ENCODE results near the gene CFAP92. TPM values are rescaled to one million over a fixed set of nuclear protein-coding genes. Genes with fewer than 3 reads are reported as not detected.

Gene CFAP92
- total RNA-seq, 4 donors from 2014 or later = 0.40 to 2.5 (median 0.57) TPM

GRCh38 chr3:128950223-128950938 lies 43.5 kb downstream of the CFAP92 start:
- Histone ChIP-seq H3K9me3 (no peaks in the 10 kb centered on the region), H3K27me3 (no peaks in the 10 kb centered on the region), H3K36me3 (no peaks in the 10 kb centered on the region), H3K4me3 (replicated peaks in 1 of 3) (no peak overlapping the region), H3K27ac (no peak overlapping the region), H3K4me1 (no peaks in the 10 kb centered on the region)
- DNase-seq = no peak
- WGBS, 2 donors = 64 to 72% methylated on average over 14 to 15 of the region's 15 CpGs
- intact Hi-C loops (cut with DNase I) = no loop called here
- no peak for TF ChIP-seq POLR2A (IDR thresholded peaks at IDR 0.05)

- 93 to 98% methylated on average over 3 of the region's 3 CpGs for WGBS, 2 donors
- no peak for DNase-seq
- TF ChIP-seq POLR2A (IDR thresholded peaks at IDR 0.05) (no peak), CTCF (IDR thresholded peaks at IDR 0.05) (no peak)
- Histone ChIP-seq H3K27me3 (no peaks in the 10 kb centered on the region), H3K4me1 (no peaks in the 10 kb centered on the region), H3K9me3 (no peaks in the 10 kb centered on the region), H3K36me3 (no peaks in the 10 kb centered on the region), H3K27ac (no peak overlapping the region), H3K4me3 (replicated peaks in 1 of 3) (no peak overlapping the region)
- intact Hi-C loops (cut with DNase I) = no loop called here
These were observed 44.7 kb downstream of the CFAP92 start for GRCh38 chr3:128949158-128949557.

GRCh38 chr3:128946411-128946810 lies 47.5 kb downstream of the CFAP92 start:
- no peak overlapping the region for H3K4me3 ChIP-seq (replicated peaks in 1 of 3)
- no peak for TF ChIP-seq POLR2A (IDR thresholded peaks at IDR 0.05)
- TF ChIP-seq CTCF (IDR thresholded peaks at IDR 0.05) = no peak
- H3K9me3 ChIP-seq = no peaks in the 10 kb centered on the region
- WGBS, 2 donors = 80 to 88% methylated on average over 7 of the region's 7 CpGs
- H3K4me1 ChIP-seq = no peaks in the 10 kb centered on the region
- intact Hi-C loops (cut with DNase I) = no loop called here
- DNase-seq = no peak
- H3K27ac ChIP-seq = no peak overlapping the region
- H3K27me3 ChIP-seq = no peaks in the 10 kb centered on the region
- H3K36me3 ChIP-seq = no peaks in the 10 kb centered on the region

- intact Hi-C loops (cut with DNase I) = no loop called here
- DNase-seq = no peak
- H3K36me3 ChIP-seq = no peaks in the 10 kb centered on the region
- no peak for TF ChIP-seq CTCF (IDR thresholded peaks at IDR 0.05)
- TF ChIP-seq POLR2A (IDR thresholded peaks at IDR 0.05) = no peak
- no peaks in the 10 kb centered on the region for H3K9me3 ChIP-seq
- H3K4me3 ChIP-seq (replicated peaks in 1 of 3) = no peak overlapping the region
- no peak overlapping the region for H3K27ac ChIP-seq
- no peaks in the 10 kb centered on the region for H3K4me1 ChIP-seq
- 76 to 83% methylated on average over 3 of the region's 3 CpGs for WGBS, 2 donors
- no peaks in the 10 kb centered on the region for H3K27me3 ChIP-seq
These were observed 48.0 kb downstream of the CFAP92 start for GRCh38 chr3:128945878-128946175.

- no peaks in the 10 kb centered on the region for H3K9me3 ChIP-seq
- H3K36me3 ChIP-seq = no peaks in the 10 kb centered on the region
- TF ChIP-seq POLR2A (IDR thresholded peaks at IDR 0.05) (no peak), CTCF (IDR thresholded peaks at IDR 0.05) (no peak)
- no peak for DNase-seq
- H3K27ac ChIP-seq = no peak overlapping the region
- 87 to 91% methylated on average over 16 to 21 of the region's 21 CpGs for WGBS, 2 donors
- no peak overlapping the region for H3K4me3 ChIP-seq (replicated peaks in 1 of 3)
- intact Hi-C loops (cut with DNase I) = no loop called here
- H3K4me1 ChIP-seq = no peaks in the 10 kb centered on the region
- no peaks in the 10 kb centered on the region for H3K27me3 ChIP-seq
These were observed 48.6 kb downstream of the CFAP92 start for GRCh38 chr3:128945041-128945877.

Data from thyroid gland (tissue), 4 donors.